ENCODE data around the gene EPHA1. TPM values are rescaled to one million over a fixed set of nuclear protein-coding genes. Genes with fewer than 3 reads are reported as not detected.

EPHA1 gene
- total RNA-seq, 1 donor from 2014 or later = 4.7 TPM

GRCh38 chr7:143343596-143343995 lies 65.1 kb downstream of the EPHA1 start:
- Mint-ChIP-seq H3K27me3 (ENCODE audit: unreplicated experiment) (no peaks in the 10 kb centered on the region), H3K9me3 (ENCODE audit: unreplicated experiment) (no peaks in the 10 kb centered on the region), H3K4me1 (ENCODE audit: low read depth, unreplicated experiment) (peaks cover 3% of the 10 kb centered on the region), H3K36me3 (ENCODE audit: unreplicated experiment) (peaks cover 8% of the 10 kb centered on the region), H3K4me3 (ENCODE audit: unreplicated experiment) (no peak overlapping the region), H3K27ac (ENCODE audit: unreplicated experiment) (no peak overlapping the region)
- DNase-seq = no peak
- no peak for TF ChIP-seq CTCF (IDR thresholded peaks at IDR 0.05; ENCODE audit: partially characterized antibody, unreplicated experiment)

GRCh38 chr7:143341842-143342241 lies 66.8 kb downstream of the EPHA1 start:
- DNase-seq = no peak
- H3K36me3 Mint-ChIP-seq (ENCODE audit: unreplicated experiment) = peaks cover 2% of the 10 kb centered on the region
- H3K27me3 Mint-ChIP-seq (ENCODE audit: unreplicated experiment) = no peaks in the 10 kb centered on the region
- no peak overlapping the region for H3K4me3 Mint-ChIP-seq (ENCODE audit: unreplicated experiment)
- peaks cover 3% of the 10 kb centered on the region for H3K4me1 Mint-ChIP-seq (ENCODE audit: low read depth, unreplicated experiment)
- no peak overlapping the region for H3K27ac Mint-ChIP-seq (ENCODE audit: unreplicated experiment)
- TF ChIP-seq CTCF (IDR thresholded peaks at IDR 0.05; ENCODE audit: partially characterized antibody, unreplicated experiment) = no peak
- H3K9me3 Mint-ChIP-seq (ENCODE audit: unreplicated experiment) = no peaks in the 10 kb centered on the region

Small RNA genes lying within 50 kb of the gene (microRNA-seq; reads per million reads assigned to microRNA genes)
- gene MIR6892 (ENCODE audit: unreplicated experiment) = 1.9 reads per million, percentile 11 among the genes with 10 or more reads in this experiment

Other genes starting within 250 kb of the EPHA1 start
- gene TAS2R39, start 225.4 kb downstream of the EPHA1 start, total RNA-seq (ENCODE audit: unreplicated experiment) = not detected
- gene TAS2R40, start 186.8 kb downstream of the EPHA1 start, total RNA-seq (ENCODE audit: unreplicated experiment) = not detected
- gene GSTK1, start 145.4 kb downstream of the EPHA1 start, total RNA-seq (ENCODE audit: unreplicated experiment) = 48.6 TPM
- not detected for gene TMEM139, start 123.9 kb downstream of the EPHA1 start, total RNA-seq (ENCODE audit: unreplicated experiment)
- 59.2 TPM for gene CASP2, start 120.5 kb downstream of the EPHA1 start, total RNA-seq (ENCODE audit: unreplicated experiment)
- gene CLCN1, start 92.7 kb downstream of the EPHA1 start, total RNA-seq (ENCODE audit: unreplicated experiment) = 0.56 TPM
- gene FAM131B, start 46.1 kb downstream of the EPHA1 start, total RNA-seq (ENCODE audit: unreplicated experiment) = 111 TPM
- gene ZYX, start 27.5 kb downstream of the EPHA1 start, total RNA-seq (ENCODE audit: unreplicated experiment) = 163 TPM
- not detected for gene TAS2R60, start 34.6 kb upstream of the EPHA1 start, total RNA-seq (ENCODE audit: unreplicated experiment)
- not detected for gene TAS2R41, start 69.0 kb upstream of the EPHA1 start, total RNA-seq (ENCODE audit: unreplicated experiment)
- gene CTAGE15, start 162.9 kb upstream of the EPHA1 start, total RNA-seq (ENCODE audit: unreplicated experiment) = not detected
- 0.78 TPM for gene TCAF2, start 212.1 kb upstream of the EPHA1 start, total RNA-seq (ENCODE audit: unreplicated experiment)

All from glutamatergic neuron (in vitro differentiated cells).